Stomach (tissue), 9 donors: ENCODE data around the gene KLHL3. TPM values are rescaled to one million over a fixed set of nuclear protein-coding genes. Genes with fewer than 3 reads are reported as not detected.

ENCODE experiments used
- DNase-seq, 2 donors: peaks; one replicate each; pipeline versions ENCODE4 v3.0.0 to v3.0.0-alpha.2; 2013 to 2019
- H3K27ac ChIP-seq, 5 donors: fragments of 200-600 bp in 4 of 5; sonication (generic) in 4 of 5; one replicate each; pipeline ENCODE4 v1.5.1; 2013 to 2019; ENCODE audit warnings: mild to moderate bottlenecking in 1 of 5, moderate library complexity in 1 of 5
- H3K27me3 ChIP-seq, 3 donors: fragments of 200-600 bp; sonication (generic); one replicate each; pipeline ENCODE4 v1.5.1; 2017 to 2019; ENCODE audit warnings: mixed run types in 1 of 3
- H3K36me3 ChIP-seq, 4 donors: fragments of 200-600 bp; sonication (generic); 1 replicate in 3 of 4; 2 replicates in 1 of 4; pipeline ENCODE4 v1.5.1; 2016 to 2019
- H3K4me1 ChIP-seq, 4 donors: fragments of 200-600 bp; sonication (generic); one replicate each; pipeline ENCODE4 v1.5.1; 2016 to 2019
- H3K4me3 ChIP-seq, 4 donors: fragments of 200-600 bp; sonication (generic) in 3 of 4; one replicate each; pipeline ENCODE4 v1.5.1; 2016 to 2019; ENCODE audit warnings: mild to moderate bottlenecking in 1 of 4
- H3K9me3 ChIP-seq, 4 donors: fragments of 200-600 bp; sonication (generic); one replicate each; pipeline ENCODE4 v1.5.1; 2016 to 2019
- EP300 ChIP-seq: sonication (generic); formaldehyde crosslinking; IDR thresholded peaks from one replicate; pipeline ENCODE4 v1.6.1; 2017; ENCODE audit warnings: antibody characterized with exemption
- POLR2A ChIP-seq, 4 donors: fragments of 450-650 bp; IDR thresholded peaks; one replicate each; pipeline ENCODE4 v1.6.1; 2016; ENCODE audit warnings: antibody characterized with exemption in 4 of 4, control low read depth in 2 of 4, mild to moderate bottlenecking in 1 of 4, moderate library complexity in 1 of 4
- POLR2AphosphoS5 ChIP-seq, 3 donors: sonication (generic); formaldehyde crosslinking; IDR thresholded peaks; one replicate each; pipeline ENCODE4 v1.6.1; 2016; ENCODE audit warnings: antibody characterized with exemption in 3 of 3
- WGBS, 5 donors: extraction: QIAGEN DNeasy Blood & Tissue Kit in 3 of 5; methylation state at CpG; one replicate each; pipeline versions ENCODE4 v1.1.5 to v1.1.7; 2013 to 2018; 5-methylcytosine and 5-hydroxymethylcytosine counted together
- intact Hi-C: fragments of 100-400 bp; cut with DNase I; formaldehyde crosslinking; loops from one replicate; pipeline ENCODE4 v1.15.1; 2023; ENCODE audit warnings: low total_unique reads
- polyA plus RNA-seq, 3 donors: library from polyadenylated mRNA; stranded (reverse); fragments of 200-250 nt; gene quantifications; one replicate each; pipeline ENCODE4 v1.2.3, GENCODE V29; 2013
- total RNA-seq, 5 donors: library from RNA; depleted of rRNA; stranded (reverse); fragments of >200 nt; gene quantifications; one replicate each; pipeline versions ENCODE4 v1.1.0 to v1.2.3, GENCODE V29; 2014 to 2016
- TF ChIP-seq, protein P1 (sequence below), 7 experiments: fragments of 450-650 bp in 4 of 7; fragments of 200-600 bp in 3 of 7; sonication (generic) in 3 of 7; IDR thresholded peaks; one replicate each; pipeline ENCODE4 v1.5.1; 2016 to 2019; ENCODE audit warnings: antibody characterized with exemption in 7 of 7, control low read depth in 2 of 7, mild to moderate bottlenecking in 1 of 7
- donor health status: healthy with polysubstance abuse.
- donor health status: Bipolar disorder and iron deficiency.
- donor health status: healthy.

The KLHL3 gene
- total and polyA plus RNA-seq, 8 donors: 0.50 to 20.4 (median 10.3) TPM

DNA sequence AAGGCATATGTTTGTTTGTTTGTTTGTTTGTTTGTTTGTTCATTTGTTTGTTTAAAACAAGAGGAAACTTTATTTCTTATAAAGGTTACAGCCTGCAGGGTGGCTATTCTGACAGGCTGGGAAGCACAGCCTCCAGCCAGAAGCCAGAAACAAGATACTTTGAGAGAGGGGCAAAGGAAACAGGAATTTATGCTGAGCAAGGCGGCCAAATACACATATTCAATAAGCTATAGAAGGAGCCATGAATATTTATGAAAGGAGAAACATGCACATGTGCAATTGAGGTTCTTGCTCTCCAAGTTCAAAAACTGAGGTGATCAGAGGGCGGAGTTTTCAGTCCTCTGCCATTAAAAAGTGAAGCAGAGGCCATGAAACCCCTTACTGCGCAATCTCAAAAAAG lies 19.6 kb downstream of the KLHL3 start:
- H3K4me1 ChIP-seq: no peaks in the 10 kb centered on the region
- peaks cover 0 to 3% (median 0%) of the 10 kb centered on the region in 4 donors for H3K36me3 ChIP-seq
- H3K4me3 ChIP-seq: no peak overlapping the region
- H3K9me3 ChIP-seq: no peaks in the 10 kb centered on the region
- TF ChIP-seq EP300 (no peak), POLR2A (IDR thresholded peaks at IDR 0.05) (no peak), POLR2AphosphoS5 (IDR thresholded peaks at IDR 0.05) (no peak)
- TF ChIP-seq, protein P1, sequence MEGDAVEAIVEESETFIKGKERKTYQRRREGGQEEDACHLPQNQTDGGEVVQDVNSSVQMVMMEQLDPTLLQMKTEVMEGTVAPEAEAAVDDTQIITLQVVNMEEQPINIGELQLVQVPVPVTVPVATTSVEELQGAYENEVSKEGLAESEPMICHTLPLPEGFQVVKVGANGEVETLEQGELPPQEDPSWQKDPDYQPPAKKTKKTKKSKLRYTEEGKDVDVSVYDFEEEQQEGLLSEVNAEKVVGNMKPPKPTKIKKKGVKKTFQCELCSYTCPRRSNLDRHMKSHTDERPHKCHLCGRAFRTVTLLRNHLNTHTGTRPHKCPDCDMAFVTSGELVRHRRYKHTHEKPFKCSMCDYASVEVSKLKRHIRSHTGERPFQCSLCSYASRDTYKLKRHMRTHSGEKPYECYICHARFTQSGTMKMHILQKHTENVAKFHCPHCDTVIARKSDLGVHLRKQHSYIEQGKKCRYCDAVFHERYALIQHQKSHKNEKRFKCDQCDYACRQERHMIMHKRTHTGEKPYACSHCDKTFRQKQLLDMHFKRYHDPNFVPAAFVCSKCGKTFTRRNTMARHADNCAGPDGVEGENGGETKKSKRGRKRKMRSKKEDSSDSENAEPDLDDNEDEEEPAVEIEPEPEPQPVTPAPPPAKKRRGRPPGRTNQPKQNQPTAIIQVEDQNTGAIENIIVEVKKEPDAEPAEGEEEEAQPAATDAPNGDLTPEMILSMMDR (IDR thresholded peaks at IDR 0.05): no peak
- H3K27me3 ChIP-seq: no peaks in the 10 kb centered on the region
- H3K27ac ChIP-seq: no peak overlapping the region
- intact Hi-C loops: no loop called here
- 95 to 98% (median 97%) methylated on average over 3 of the region's 3 CpGs for WGBS, 5 donors
- DNase-seq: no peak

DNA sequence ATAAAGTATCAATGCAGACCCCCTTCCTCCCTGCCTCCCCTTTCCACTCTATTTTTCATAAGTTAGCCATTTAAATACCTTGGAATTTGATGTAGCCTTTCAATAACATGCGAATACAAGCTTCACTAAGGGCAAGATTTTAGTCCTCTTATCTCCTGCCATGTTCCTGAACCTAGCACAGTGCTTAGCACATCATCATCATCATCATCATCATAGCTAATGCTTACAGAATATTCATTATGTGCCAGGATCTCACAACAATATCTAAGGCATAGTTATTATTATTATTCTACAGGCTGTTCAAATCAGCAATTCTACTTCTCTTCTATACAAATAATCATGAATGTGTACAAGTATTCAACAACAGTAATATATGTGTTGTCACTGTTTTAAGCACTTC lies 20.4 kb downstream of the KLHL3 start:
- TF ChIP-seq POLR2A (IDR thresholded peaks at IDR 0.05) (no peak), EP300 (no peak), POLR2AphosphoS5 (IDR thresholded peaks at IDR 0.05) (no peak)
- TF ChIP-seq, protein P1 (IDR thresholded peaks at IDR 0.05): no peak
- no peak for DNase-seq
- H3K36me3 ChIP-seq: peaks cover 0 to 3% (median 0%) of the 10 kb centered on the region in 4 donors

DNA sequence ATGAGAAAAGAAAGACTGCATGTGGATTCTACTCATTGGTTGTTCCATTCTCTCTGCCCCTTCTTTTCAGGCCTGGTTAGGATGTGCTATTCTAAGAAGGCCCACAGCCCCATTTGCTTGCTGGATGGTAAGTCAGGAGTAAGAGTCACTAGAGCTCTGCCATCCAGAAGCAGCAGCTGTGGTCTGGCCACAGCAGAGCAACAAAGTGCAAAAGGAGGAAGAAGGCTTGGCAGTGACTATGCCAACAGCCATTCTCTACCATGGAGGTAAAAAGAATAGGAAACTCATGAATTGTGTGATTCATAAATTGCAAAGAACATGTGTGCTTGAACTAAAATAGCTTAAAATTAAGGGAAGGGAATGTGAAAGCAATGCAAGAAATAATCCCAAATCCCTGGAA lies 20.9 kb downstream of the KLHL3 start:
- no peaks in the 10 kb centered on the region for H3K9me3 ChIP-seq
- no peak for DNase-seq
- H3K27ac ChIP-seq: no peak overlapping the region
- no peaks in the 10 kb centered on the region for H3K4me1 ChIP-seq
- peaks cover 0 to 3% (median 0%) of the 10 kb centered on the region in 4 donors for H3K36me3 ChIP-seq
- intact Hi-C loops: no loop called here
- no peaks in the 10 kb centered on the region for H3K27me3 ChIP-seq
- H3K4me3 ChIP-seq: no peak overlapping the region
- TF ChIP-seq POLR2A (IDR thresholded peaks at IDR 0.05): no peak
- no peak for TF ChIP-seq EP300
- no peak for TF ChIP-seq POLR2AphosphoS5 (IDR thresholded peaks at IDR 0.05)
- TF ChIP-seq, protein P1 (IDR thresholded peaks at IDR 0.05): no peak

More for the DNA sequence above, 20.4 kb downstream of the KLHL3 start:
- Histone ChIP-seq H3K27me3 (no peaks in the 10 kb centered on the region), H3K27ac (no peak overlapping the region), H3K4me1 (no peaks in the 10 kb centered on the region), H3K4me3 (no peak overlapping the region), H3K9me3 (no peaks in the 10 kb centered on the region)
- 85 to 98% (median 94%) methylated on average over 1 of the region's 1 CpG for WGBS, 5 donors
- intact Hi-C loops: no loop called here

DNA sequence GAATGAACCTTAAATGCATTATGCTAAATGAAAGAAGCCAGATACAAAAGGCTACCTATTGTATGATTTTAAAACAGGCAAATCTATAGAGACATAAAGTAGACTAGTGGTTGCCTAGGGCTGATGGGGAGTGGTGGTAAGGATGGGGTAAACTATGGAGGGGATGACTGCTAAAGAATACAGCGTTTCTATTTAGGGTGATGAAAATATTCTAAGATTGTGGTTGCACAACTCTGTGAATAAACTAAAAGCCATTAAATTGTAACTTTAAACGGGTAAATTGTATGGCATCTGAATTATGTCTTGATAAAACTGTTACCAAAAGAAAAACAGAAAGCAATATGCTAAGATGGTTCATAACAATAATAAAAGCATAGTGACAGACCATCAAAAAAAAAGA lies 21.4 kb downstream of the KLHL3 start:
- no peak for TF ChIP-seq EP300
- TF ChIP-seq POLR2AphosphoS5 (IDR thresholded peaks at IDR 0.05): no peak
- TF ChIP-seq, protein P1 (IDR thresholded peaks at IDR 0.05): no peak
- no peak for TF ChIP-seq POLR2A (IDR thresholded peaks at IDR 0.05)
- Histone ChIP-seq H3K9me3 (no peaks in the 10 kb centered on the region), H3K27ac (no peak overlapping the region), H3K4me1 (no peaks in the 10 kb centered on the region), H3K36me3 (peaks cover 0 to 3% (median under 1%) of the 10 kb centered on the region in 4 donors), H3K27me3 (no peaks in the 10 kb centered on the region), H3K4me3 (no peak overlapping the region)
- intact Hi-C loops: no loop called here
- no peak for DNase-seq
- WGBS, 5 donors: 82 to 94% (median 92%) methylated on average over 2 of the region's 2 CpGs
